H9 (cell line): ENCODE results near the gene FNIP1. TPM values are rescaled to one million over a fixed set of nuclear protein-coding genes. Genes with fewer than 3 reads are reported as not detected.

ENCODE experiments used
- DNase-seq: peaks from one replicate; pipeline ENCODE4 v3.0.0-alpha.2; 2017
- H2AFZ ChIP-seq: one replicate; pipeline ENCODE4 v1.6.1; 2013; ENCODE audit warnings: mild to moderate bottlenecking, low read length, control low read depth, moderate library complexity
- H2AK5ac ChIP-seq: 2 replicates; pipeline ENCODE4 v1.6.1; 2013; ENCODE audit warnings: low read length, control low read depth, mixed read lengths; ENCODE audit not compliant: insufficient read length
- H2BK120ac ChIP-seq: one replicate; pipeline ENCODE4 v1.6.1; 2013; ENCODE audit warnings: low read depth, mild to moderate bottlenecking, low read length, control low read depth, inconsistent platforms; ENCODE audit not compliant: poor library complexity, severe bottlenecking
- H2BK12ac ChIP-seq: 2 replicates; pipeline ENCODE4 v1.6.1; 2013; ENCODE audit warnings: low read length, control low read depth, mixed read lengths, low read depth; ENCODE audit not compliant: insufficient read length
- H2BK15ac ChIP-seq: 2 replicates; pipeline ENCODE4 v1.6.1; 2013; ENCODE audit warnings: low read depth, low read length, control low read depth
- H2BK20ac ChIP-seq: one replicate; pipeline ENCODE4 v1.6.1; 2013; ENCODE audit warnings: low read depth, mild to moderate bottlenecking, low read length, control low read depth, inconsistent platforms; ENCODE audit not compliant: poor library complexity, severe bottlenecking
- H2BK5ac ChIP-seq: 2 replicates; pipeline ENCODE4 v1.6.1; 2013; ENCODE audit warnings: low read length, control low read depth, mixed read lengths; ENCODE audit not compliant: insufficient read length
- H3K14ac ChIP-seq: 2 replicates; pipeline ENCODE4 v1.6.1; 2013; ENCODE audit warnings: low read length, control low read depth; ENCODE audit not compliant: insufficient read depth
- H3K18ac ChIP-seq: 2 replicates; pipeline ENCODE4 v1.6.1; 2013; ENCODE audit warnings: low read depth, mild to moderate bottlenecking, mixed read lengths, low read length, control low read depth; ENCODE audit not compliant: insufficient read length
- H3K23ac ChIP-seq: 2 replicates; pipeline ENCODE4 v1.6.1; 2013; ENCODE audit warnings: low read length, control low read depth, mixed read lengths, low read depth; ENCODE audit not compliant: insufficient read length
- H3K23me2 ChIP-seq: 2 replicates; pipeline ENCODE4 v1.6.1; 2013; ENCODE audit warnings: low read depth, mild to moderate bottlenecking, mixed read lengths, low read length, control low read depth; ENCODE audit not compliant: insufficient read length, poor library complexity, severe bottlenecking
- H3K27ac ChIP-seq: 2 replicates; pipeline ENCODE4 v1.5.1; 2013; ENCODE audit warnings: low read length, control low read depth, mixed read lengths, low read depth; ENCODE audit not compliant: insufficient read length
- H3K27me3 ChIP-seq: 2 replicates; pipeline ENCODE4 v1.6.1; 2013; ENCODE audit warnings: low read length, control low read depth, inconsistent platforms; ENCODE audit not compliant: insufficient read depth
- H3K4ac ChIP-seq: 2 replicates; pipeline ENCODE4 v1.6.1; 2013; ENCODE audit warnings: low read depth, mild to moderate bottlenecking, control low read depth, inconsistent platforms, low read length, moderate library complexity
- H3K4me1 ChIP-seq: 2 replicates; pipeline ENCODE4 v1.6.1; 2013; ENCODE audit warnings: low read length, control low read depth, inconsistent platforms; ENCODE audit not compliant: insufficient read depth
- H3K4me2 ChIP-seq: 2 replicates; pipeline ENCODE4 v1.6.1; 2013; ENCODE audit warnings: low read length, control low read depth, mixed read lengths; ENCODE audit not compliant: insufficient read length, insufficient read depth
- H3K56ac ChIP-seq: 2 replicates; pipeline ENCODE4 v1.6.1; 2013; ENCODE audit warnings: low read depth, mild to moderate bottlenecking, mixed read lengths, low read length, control low read depth; ENCODE audit not compliant: insufficient read length
- H3K79me1 ChIP-seq: 2 replicates; pipeline ENCODE4 v1.6.1; 2013; ENCODE audit warnings: low read depth, mild to moderate bottlenecking, moderate library complexity, low read length, control low read depth, inconsistent platforms; ENCODE audit not compliant: insufficient read depth, poor library complexity, severe bottlenecking
- H3K79me2 ChIP-seq: 2 replicates; pipeline ENCODE4 v1.6.1; 2013; ENCODE audit warnings: low read length, control low read depth, inconsistent platforms; ENCODE audit not compliant: insufficient read depth
- H3K9ac ChIP-seq: 2 replicates; pipeline ENCODE4 v1.6.1; 2013; ENCODE audit warnings: low read length, control low read depth, mixed read lengths; ENCODE audit not compliant: insufficient read length; ENCODE audit errors: extremely low read depth
- H3K9me3 ChIP-seq: one replicate; pipeline ENCODE4 v1.6.1; 2013; ENCODE audit warnings: low read depth, low read length, inconsistent platforms; ENCODE audit not compliant: control insufficient read depth
- H3T11ph ChIP-seq: one replicate; pipeline ENCODE4 v1.6.1; 2013; ENCODE audit warnings: mild to moderate bottlenecking, low read length, control low read depth, inconsistent platforms
- H4K20me1 ChIP-seq: one replicate; pipeline ENCODE4 v1.6.1; 2013; ENCODE audit not compliant: control insufficient read depth, insufficient read length, insufficient read depth
- H4K5ac ChIP-seq: 2 replicates; pipeline ENCODE4 v1.6.1; 2013; ENCODE audit warnings: low read depth, mild to moderate bottlenecking, mixed read lengths, low read length, control low read depth; ENCODE audit not compliant: insufficient read length
- H4K8ac ChIP-seq: replicated peaks from 2 replicates; pipeline ENCODE4 v1.6.1; 2013; ENCODE audit warnings: low read length, control low read depth, mixed read lengths, low read depth; ENCODE audit not compliant: insufficient read length
- H4K91ac ChIP-seq: 2 replicates; pipeline ENCODE4 v1.6.1; 2013; ENCODE audit warnings: low read depth, mild to moderate bottlenecking, moderate library complexity, mixed read lengths, low read length, control low read depth; ENCODE audit not compliant: insufficient read length
- H3K27ac Mint-ChIP-seq, 3 experiments: 2 replicates in 2 of 3; 3 replicates in 1 of 3; pipeline ENCODE4 v1.8.0; 2020 to 2021; ENCODE audit warnings: mixed read lengths in 3 of 3, mild to moderate bottlenecking in 1 of 3, moderate library complexity in 1 of 3
- H3K27me3 Mint-ChIP-seq: 2 replicates; pipeline ENCODE4 v1.8.0; 2021; ENCODE audit warnings: low read depth, mild to moderate bottlenecking, moderate library complexity, mixed read lengths
- H3K36me3 Mint-ChIP-seq, 3 experiments: 2 replicates in 2 of 3; 3 replicates in 1 of 3; pipeline ENCODE4 v1.8.0; 2020 to 2021; ENCODE audit warnings: low read depth in 3 of 3, mixed read lengths in 3 of 3; ENCODE audit not compliant: insufficient read depth in 1 of 3
- H3K4me1 Mint-ChIP-seq, 2 experiments: 2 replicates each; pipeline ENCODE4 v1.8.0; 2020; ENCODE audit warnings: mixed read lengths in 2 of 2
- H3K4me3 Mint-ChIP-seq, 2 experiments: 2 replicates in 1 of 2; 3 replicates in 1 of 2; pipeline ENCODE4 v1.8.0; 2020 to 2021; ENCODE audit warnings: mild to moderate bottlenecking in 2 of 2, mixed read lengths in 2 of 2, moderate library complexity in 1 of 2
- H3K9me3 Mint-ChIP-seq, 2 experiments: 2 replicates in 1 of 2; 3 replicates in 1 of 2; pipeline ENCODE4 v1.8.0; 2020; ENCODE audit warnings: mild to moderate bottlenecking in 2 of 2, mixed read lengths in 2 of 2, moderate library complexity in 1 of 2
- WGBS: extraction: QIAGEN DNeasy Blood & Tissue Kit; methylation state at CpG from one replicate; pipeline ENCODE4 v1.1.7; 2013; ENCODE audit warnings: missing lambda C conversion rate, low lambda C conversion rate, mixed read lengths; ENCODE audit not compliant: insufficient read length; ENCODE audit errors: extremely low coverage; 5-methylcytosine and 5-hydroxymethylcytosine counted together
- total RNA-seq: library from RNA; stranded (reverse); gene quantifications from 2 replicates; pipeline ENCODE4 v1.2.1, GENCODE V29; 2021
- TF ChIP-seq, protein P1 (sequence below): fragments of 200-600 bp; sonication (generic); conservative IDR thresholded peaks from 3 replicates; pipeline ENCODE4 v1.8.0; 2021; ENCODE audit warnings: antibody characterized with exemption, mild to moderate bottlenecking

Gene FNIP1
- total RNA-seq, 1 experiment from 2014 or later: 13.4 TPM

DNA sequence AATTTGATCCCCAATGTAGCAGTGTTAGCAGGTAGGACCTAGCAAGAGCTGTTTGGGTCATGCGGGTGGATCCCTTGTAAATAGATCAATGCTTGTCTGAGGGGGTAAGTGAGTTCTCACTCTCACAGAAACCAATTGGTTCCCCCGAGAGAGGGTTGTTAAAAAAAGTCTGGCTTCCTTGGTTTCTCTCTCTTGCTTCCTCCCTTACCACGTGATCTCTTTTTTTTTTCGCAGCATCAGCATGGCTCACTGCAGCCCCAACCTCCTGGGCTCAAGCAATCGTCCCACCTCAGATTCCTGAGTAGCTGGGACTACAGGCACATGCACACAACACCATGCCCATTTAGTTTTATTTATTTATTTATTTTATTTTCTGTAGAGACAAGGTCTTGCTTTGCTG, 188.2 kb downstream of the FNIP1 start:
- H3K79me2 ChIP-seq: peaks cover 8% of the 10 kb centered on the region
- no peak overlapping the region for H3K23ac ChIP-seq
- TF ChIP-seq, protein P1, sequence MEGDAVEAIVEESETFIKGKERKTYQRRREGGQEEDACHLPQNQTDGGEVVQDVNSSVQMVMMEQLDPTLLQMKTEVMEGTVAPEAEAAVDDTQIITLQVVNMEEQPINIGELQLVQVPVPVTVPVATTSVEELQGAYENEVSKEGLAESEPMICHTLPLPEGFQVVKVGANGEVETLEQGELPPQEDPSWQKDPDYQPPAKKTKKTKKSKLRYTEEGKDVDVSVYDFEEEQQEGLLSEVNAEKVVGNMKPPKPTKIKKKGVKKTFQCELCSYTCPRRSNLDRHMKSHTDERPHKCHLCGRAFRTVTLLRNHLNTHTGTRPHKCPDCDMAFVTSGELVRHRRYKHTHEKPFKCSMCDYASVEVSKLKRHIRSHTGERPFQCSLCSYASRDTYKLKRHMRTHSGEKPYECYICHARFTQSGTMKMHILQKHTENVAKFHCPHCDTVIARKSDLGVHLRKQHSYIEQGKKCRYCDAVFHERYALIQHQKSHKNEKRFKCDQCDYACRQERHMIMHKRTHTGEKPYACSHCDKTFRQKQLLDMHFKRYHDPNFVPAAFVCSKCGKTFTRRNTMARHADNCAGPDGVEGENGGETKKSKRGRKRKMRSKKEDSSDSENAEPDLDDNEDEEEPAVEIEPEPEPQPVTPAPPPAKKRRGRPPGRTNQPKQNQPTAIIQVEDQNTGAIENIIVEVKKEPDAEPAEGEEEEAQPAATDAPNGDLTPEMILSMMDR: no peak
- H2BK5ac ChIP-seq: no peak overlapping the region
- no peak overlapping the region for H3T11ph ChIP-seq
- H2BK12ac ChIP-seq: no peak overlapping the region
- no peaks in the 10 kb centered on the region for H3K23me2 ChIP-seq
- no peak overlapping the region for H4K91ac ChIP-seq
- H3K56ac ChIP-seq: no peak overlapping the region
- H3K4me2 ChIP-seq: no peak overlapping the region
- H3K27me3 ChIP-seq: no peaks in the 10 kb centered on the region
- no CpG with 5 or more reads among the region's 5 CpGs for WGBS
- no peak overlapping the region for H3K18ac ChIP-seq
- H3K14ac ChIP-seq: no peak overlapping the region
- H2AK5ac ChIP-seq: no peak overlapping the region
- H2BK15ac ChIP-seq: no peak overlapping the region
- H3K27ac Mint-ChIP-seq: peak overlapping the region in 2 of 3 experiments; percentile 42 to 69; a peak in 3 of 7 replicates
- no peaks in the 10 kb centered on the region; a peak in 1 of 7 replicates for H3K36me3 Mint-ChIP-seq
- H3K4me1 ChIP-seq: no peaks in the 10 kb centered on the region; the same call in 1 of the 2 replicates
- H3K4ac ChIP-seq: no peak overlapping the region
- no peaks in the 10 kb centered on the region for H3K9me3 Mint-ChIP-seq
- no peak overlapping the region for H4K8ac ChIP-seq
- H4K20me1 ChIP-seq: no peaks in the 10 kb centered on the region
- DNase-seq: no peak
- H4K5ac ChIP-seq: no peak overlapping the region
- no peak overlapping the region for H3K27ac ChIP-seq
- H3K9me3 ChIP-seq: no peaks in the 10 kb centered on the region
- H3K9ac ChIP-seq: no peak overlapping the region
- H3K79me1 ChIP-seq: no peaks in the 10 kb centered on the region
- H2AFZ ChIP-seq: no peak overlapping the region
- peaks cover 20 to 32% of the 10 kb centered on the region in 2 experiments for H3K4me1 Mint-ChIP-seq
- no peak overlapping the region for H3K4me3 Mint-ChIP-seq
- H2BK120ac ChIP-seq: no peak overlapping the region
- H3K27me3 Mint-ChIP-seq: no peaks in the 10 kb centered on the region
- no peak overlapping the region for H2BK20ac ChIP-seq
